Measurements from ENCODE around the gene GLMN.

GRCh38 chr1:92259350-92259749 is 39.4 kb downstream of the GLMN start:
- no peak for TF ChIP-seq CTCF (IDR thresholded peaks at IDR 0.05)
- no peak for TF ChIP-seq POLR2A (IDR thresholded peaks at IDR 0.05)

All from right lobe of liver (tissue), 4 donors.